Measurements from ENCODE around the gene ZNF525.

DNA sequence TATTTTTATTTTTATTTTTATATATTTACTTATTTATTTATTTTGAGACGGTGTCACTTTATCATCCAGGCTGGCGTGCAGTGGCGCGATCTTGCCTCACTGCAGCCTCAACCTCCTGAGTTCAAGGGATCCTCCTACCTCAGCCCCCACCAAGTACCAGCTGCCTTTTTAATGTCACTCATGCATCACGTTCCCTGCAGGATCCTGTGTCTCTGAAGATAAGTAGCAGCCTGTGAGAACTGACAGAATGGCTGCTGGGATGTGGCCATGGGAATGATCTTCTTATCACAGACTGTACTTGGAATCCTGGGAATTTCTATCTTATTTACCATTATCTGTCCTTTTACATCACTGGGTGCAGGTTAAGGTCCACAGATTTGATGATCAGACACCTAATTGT, 57.0 kb downstream of the ZNF525 start:
- no peak for TF ChIP-seq ERF (CRISPR knock-in tag; IDR thresholded peaks at IDR 0.05)
- TF ChIP-seq YY1 (IDR thresholded peaks at IDR 0.05; ENCODE audit: insufficient read depth, insufficient replicate concordance, low read depth, low read length): no peak
- TF ChIP-seq KAT8 (CRISPR knock-in tag; IDR thresholded peaks at IDR 0.05): no peak
- TF ChIP-seq ASH2L (IDR thresholded peaks at IDR 0.05; ENCODE audit: insufficient read length, low read depth, low read length): no peak
- TF ChIP-seq, protein P1, sequence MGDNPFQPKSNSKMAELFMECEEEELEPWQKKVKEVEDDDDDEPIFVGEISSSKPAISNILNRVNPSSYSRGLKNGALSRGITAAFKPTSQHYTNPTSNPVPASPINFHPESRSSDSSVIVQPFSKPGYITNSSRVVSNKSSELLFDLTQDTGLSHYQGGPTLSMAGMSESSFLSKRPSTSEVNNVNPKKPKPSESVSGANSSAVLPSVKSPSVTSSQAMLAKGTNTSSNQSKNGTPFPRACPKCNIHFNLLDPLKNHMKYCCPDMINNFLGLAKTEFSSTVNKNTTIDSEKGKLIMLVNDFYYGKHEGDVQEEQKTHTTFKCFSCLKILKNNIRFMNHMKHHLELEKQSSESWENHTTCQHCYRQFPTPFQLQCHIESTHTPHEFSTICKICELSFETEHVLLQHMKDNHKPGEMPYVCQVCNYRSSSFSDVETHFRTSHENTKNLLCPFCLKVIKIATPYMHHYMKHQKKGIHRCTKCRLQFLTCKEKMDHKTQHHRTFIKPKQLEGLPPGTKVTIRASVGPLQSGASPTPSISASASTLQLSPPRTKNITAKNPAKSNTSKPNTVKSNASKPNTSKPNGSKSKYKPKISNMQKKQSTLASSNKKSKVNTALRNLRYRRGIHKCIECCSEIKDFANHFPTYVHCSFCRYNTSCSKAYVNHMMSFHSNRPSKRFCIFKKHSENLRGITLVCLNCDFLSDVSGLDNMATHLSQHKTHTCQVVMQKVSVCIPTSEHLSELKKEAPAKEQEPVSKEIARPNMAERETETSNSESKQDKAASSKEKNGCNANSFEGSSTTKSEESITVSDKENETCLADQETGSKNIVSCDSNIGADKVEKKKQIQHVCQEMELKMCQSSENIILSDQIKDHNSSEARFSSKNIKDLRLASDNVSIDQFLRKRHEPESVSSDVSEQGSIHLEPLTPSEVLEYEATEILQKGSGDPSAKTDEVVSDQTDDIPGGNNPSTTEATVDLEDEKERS (CRISPR knock-in tag; IDR thresholded peaks at IDR 0.05): no peak
- TF ChIP-seq SMAD1 (CRISPR knock-in tag; IDR thresholded peaks at IDR 0.05; ENCODE audit: borderline replicate concordance, low read depth): no peak
- no peak for TF ChIP-seq ATF7-NPFF (CRISPR knock-in tag; IDR thresholded peaks at IDR 0.05; ENCODE audit: low read depth)
- no peak for TF ChIP-seq SYNCRIP (IDR thresholded peaks at IDR 0.05; ENCODE audit: insufficient read depth, low read depth, low read length)
- TF ChIP-seq, protein P2, sequence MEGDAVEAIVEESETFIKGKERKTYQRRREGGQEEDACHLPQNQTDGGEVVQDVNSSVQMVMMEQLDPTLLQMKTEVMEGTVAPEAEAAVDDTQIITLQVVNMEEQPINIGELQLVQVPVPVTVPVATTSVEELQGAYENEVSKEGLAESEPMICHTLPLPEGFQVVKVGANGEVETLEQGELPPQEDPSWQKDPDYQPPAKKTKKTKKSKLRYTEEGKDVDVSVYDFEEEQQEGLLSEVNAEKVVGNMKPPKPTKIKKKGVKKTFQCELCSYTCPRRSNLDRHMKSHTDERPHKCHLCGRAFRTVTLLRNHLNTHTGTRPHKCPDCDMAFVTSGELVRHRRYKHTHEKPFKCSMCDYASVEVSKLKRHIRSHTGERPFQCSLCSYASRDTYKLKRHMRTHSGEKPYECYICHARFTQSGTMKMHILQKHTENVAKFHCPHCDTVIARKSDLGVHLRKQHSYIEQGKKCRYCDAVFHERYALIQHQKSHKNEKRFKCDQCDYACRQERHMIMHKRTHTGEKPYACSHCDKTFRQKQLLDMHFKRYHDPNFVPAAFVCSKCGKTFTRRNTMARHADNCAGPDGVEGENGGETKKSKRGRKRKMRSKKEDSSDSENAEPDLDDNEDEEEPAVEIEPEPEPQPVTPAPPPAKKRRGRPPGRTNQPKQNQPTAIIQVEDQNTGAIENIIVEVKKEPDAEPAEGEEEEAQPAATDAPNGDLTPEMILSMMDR (CRISPR knock-in tag; IDR thresholded peaks at IDR 0.05): no peak

All from HepG2 (cell line).